GM23248 (cell line): ENCODE measurements around the gene ZSWIM6.
A peak's percentile ranks its signal among the peaks of the same experiment; 100 is the strongest.

Source experiments
- EZH2 ChIP-seq: fragments of 200-600 bp; sonication (generic); IDR thresholded peaks from 2 replicates; pipeline ENCODE4 v1.6.1; 2018; ENCODE audit warnings: antibody characterized with exemption, mild to moderate bottlenecking; ENCODE audit not compliant: insufficient read depth, poor library complexity, severe bottlenecking
- EZH2phosphoT487 ChIP-seq: fragments of 200-600 bp; sonication (generic); IDR thresholded peaks from 2 replicates; pipeline ENCODE4 v1.6.1; 2018; ENCODE audit warnings: antibody characterized with exemption, moderate library complexity, mild to moderate bottlenecking, low read depth; ENCODE audit not compliant: insufficient read depth

DNA sequence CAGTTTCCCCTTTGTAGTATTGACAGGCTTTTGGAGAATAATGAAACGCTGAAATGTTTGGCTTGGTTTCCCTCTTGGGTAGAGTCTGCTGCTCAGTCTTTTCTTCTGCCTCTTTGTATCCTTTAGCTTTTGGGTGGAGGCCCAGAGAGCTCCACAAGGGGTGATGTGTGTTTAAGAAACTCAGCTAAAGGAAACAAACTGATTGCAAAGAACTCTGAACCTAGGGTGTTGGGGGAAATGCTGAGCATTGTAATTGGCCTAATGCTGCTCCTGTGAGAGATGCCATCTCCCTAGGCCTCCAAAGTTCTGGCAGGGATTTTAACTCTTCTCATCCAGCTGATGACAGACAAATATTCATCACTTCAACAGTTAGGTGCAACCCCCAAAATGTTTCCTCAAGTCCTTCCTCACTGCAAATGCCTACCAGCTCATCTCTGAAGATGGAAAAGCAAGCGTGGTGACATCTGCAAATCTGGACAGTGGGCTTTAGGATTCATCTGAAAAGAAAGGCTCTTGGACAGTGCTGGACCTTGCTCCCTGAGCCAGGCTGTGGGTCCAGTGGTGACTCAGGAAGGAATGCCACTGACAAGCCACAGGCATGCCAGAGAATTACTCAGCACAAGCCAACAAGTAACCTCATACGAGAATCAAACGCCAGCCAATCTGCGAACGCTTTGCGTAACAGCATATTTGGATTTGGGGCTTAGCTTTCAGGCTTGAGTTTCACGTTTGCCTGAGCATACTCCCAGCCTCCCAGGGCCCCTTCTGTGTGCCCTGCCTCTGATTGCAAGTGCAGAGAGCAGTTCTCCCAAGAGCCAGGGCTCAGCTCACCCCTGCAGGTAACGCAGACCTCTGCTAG, 30.5 kb upstream of the ZSWIM6 start:
- TF ChIP-seq EZH2 (no peak), EZH2phosphoT487 (peak; percentile 84; the same call in 1 of the 2 replicates)
